Subcutaneous abdominal adipose tissue (tissue), 5 donors: ENCODE measurements around the gene ZNF431.
"Not testable (repeated sequence)": the region's sequence is repeated elsewhere in the genome, so short reads cannot be mapped to it uniquely, and the experiment has no call there.

Experiments used
- H3K27ac ChIP-seq: one replicate; pipeline ENCODE4 v1.7.0; 2013; ENCODE audit warnings: low read depth, mild to moderate bottlenecking, inconsistent platforms, low read length, moderate library complexity
- H3K27me3 ChIP-seq, 5 donors: one replicate each; pipeline ENCODE4 v1.7.0; 2013; ENCODE audit warnings: low read length in 5 of 5, inconsistent platforms in 1 of 5; ENCODE audit not compliant: control insufficient read depth in 5 of 5, insufficient read depth in 4 of 5
- H3K36me3 ChIP-seq, 5 donors: one replicate each; pipeline ENCODE4 v1.7.0; 2013; ENCODE audit warnings: low read length in 5 of 5; ENCODE audit not compliant: control insufficient read depth in 5 of 5, insufficient read depth in 5 of 5
- H3K4me1 ChIP-seq, 5 donors: one replicate each; pipeline ENCODE4 v1.7.0; 2013; ENCODE audit warnings: low read length in 5 of 5, mild to moderate bottlenecking in 3 of 5, moderate library complexity in 1 of 5; ENCODE audit not compliant: control insufficient read depth in 5 of 5, insufficient read depth in 5 of 5
- H3K4me3 ChIP-seq, 5 donors: one replicate each; pipeline ENCODE4 v1.7.0; 2013; ENCODE audit warnings: low read length in 5 of 5, low read depth in 1 of 5
- H3K9ac ChIP-seq, 5 donors: one replicate each; pipeline ENCODE4 v1.7.0; 2013; ENCODE audit warnings: low read length in 5 of 5, mild to moderate bottlenecking in 4 of 5, moderate library complexity in 3 of 5
- H3K9me3 ChIP-seq, 5 donors: one replicate each; pipeline ENCODE4 v1.7.0; 2013; ENCODE audit warnings: low read length in 5 of 5; ENCODE audit not compliant: control insufficient read depth in 5 of 5
- donor health status: healthy.
- donor health status: healthy.
- donor health status: healthy.
- donor health status: healthy.
- donor health status: healthy.

The ZNF431 gene

DNA sequence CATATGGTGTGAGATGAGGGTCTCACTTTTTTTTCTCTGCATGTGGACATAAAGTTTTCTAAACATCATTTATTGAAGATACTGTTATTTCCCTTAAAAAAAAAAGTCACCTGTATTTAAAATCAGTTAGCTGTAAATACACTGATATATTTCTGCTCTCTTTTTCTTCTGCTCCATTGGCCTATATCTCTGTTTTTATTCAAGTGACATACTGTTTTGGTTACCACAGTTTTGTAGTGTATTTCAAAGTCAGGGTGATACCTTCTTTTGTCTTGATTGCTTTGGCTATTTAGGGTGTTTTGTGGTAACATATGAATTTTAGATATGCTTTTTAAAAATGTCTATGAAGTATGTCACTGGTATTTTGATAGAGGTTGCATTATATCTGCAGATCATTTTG is 15.8 kb upstream of the ZNF431 start:
- no peaks in the 10 kb centered on the region for H3K4me1 ChIP-seq
- H3K9me3 ChIP-seq, result peaks cover 0 to 3% (median 0%) of the 10 kb centered on the region in 5 donors
- no peak overlapping the region for H3K4me3 ChIP-seq
- no peaks in the 10 kb centered on the region for H3K27me3 ChIP-seq
- no peak overlapping the region for H3K9ac ChIP-seq
- H3K27ac ChIP-seq, result no peak overlapping the region
- H3K36me3 ChIP-seq, result no peaks in the 10 kb centered on the region

GRCh38 chr19:21127001-21127400 is 14.8 kb upstream of the ZNF431 start:
- Histone ChIP-seq H3K9ac (no peak overlapping the region), H3K9me3 (peaks cover 0 to 3% (median 0%) of the 10 kb centered on the region in 5 donors), H3K36me3 (no peaks in the 10 kb centered on the region), H3K4me1 (no peaks in the 10 kb centered on the region), H3K27me3 (no peaks in the 10 kb centered on the region), H3K27ac (no peak overlapping the region), H3K4me3 (no peak overlapping the region)

DNA sequence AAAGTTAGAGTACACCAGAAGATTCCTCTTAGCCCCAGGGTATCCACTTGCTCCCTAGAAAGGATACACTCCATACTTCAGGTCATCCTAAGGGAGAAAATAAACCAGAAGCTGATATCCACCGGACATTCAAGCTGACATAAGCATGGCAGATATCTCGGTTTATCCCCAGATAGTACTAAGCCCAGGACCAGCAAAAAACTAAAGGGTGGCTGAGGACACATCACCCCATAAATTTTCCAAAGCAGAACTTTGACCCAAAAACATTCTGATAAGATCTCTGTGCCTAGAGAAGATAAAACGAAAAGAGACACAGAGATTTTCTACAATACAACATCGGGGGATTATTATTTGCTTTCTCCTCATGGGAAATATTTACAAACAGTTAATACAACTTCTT is 13.9 kb upstream of the ZNF431 start:
- Histone ChIP-seq H3K36me3 (no peaks in the 10 kb centered on the region), H3K27me3 (no peaks in the 10 kb centered on the region), H3K4me1 (no peaks in the 10 kb centered on the region), H3K27ac (no peak overlapping the region), H3K4me3 (no peak overlapping the region), H3K9ac (no peak overlapping the region), H3K9me3 (peaks cover 0 to 3% (median 0%) of the 10 kb centered on the region in 5 donors)

GRCh38 chr19:21128901-21129698 is 12.7 kb upstream of the ZNF431 start:
- H3K9ac ChIP-seq, result no peak overlapping the region
- H3K27ac ChIP-seq, result no peak overlapping the region
- no peak overlapping the region for H3K4me3 ChIP-seq
- peaks cover 0 to 3% (median 0%) of the 10 kb centered on the region in 5 donors for H3K9me3 ChIP-seq
- no peaks in the 10 kb centered on the region for H3K4me1 ChIP-seq
- no peaks in the 10 kb centered on the region for H3K36me3 ChIP-seq
- H3K27me3 ChIP-seq, result no peaks in the 10 kb centered on the region

GRCh38 chr19:21130097-21130775 is 11.6 kb upstream of the ZNF431 start:
- H3K4me1 ChIP-seq, result no peaks in the 10 kb centered on the region
- no peak overlapping the region for H3K27ac ChIP-seq
- H3K9ac ChIP-seq, result no peak overlapping the region

DNA sequence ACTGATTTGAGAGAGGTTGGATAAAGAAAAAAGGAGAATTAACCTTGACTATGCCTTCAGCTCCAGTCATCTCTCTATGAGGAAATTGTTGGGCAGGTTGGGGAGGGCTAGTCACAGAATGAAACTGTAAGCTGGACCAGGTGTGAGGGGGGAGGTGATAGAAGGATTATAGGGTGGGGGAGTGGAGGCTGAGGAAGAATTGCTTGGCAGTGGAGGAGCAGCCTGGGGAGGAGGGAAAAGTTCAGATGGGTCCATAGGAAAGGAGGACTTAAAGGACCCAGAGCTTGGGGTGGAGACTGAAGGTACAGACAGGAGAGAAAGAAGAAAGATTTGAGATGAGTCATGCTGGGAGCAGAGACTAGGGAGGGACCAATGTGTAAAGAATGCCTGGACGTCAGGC is 8.2 kb upstream of the ZNF431 start:
- Histone ChIP-seq H3K27me3 (peaks cover 0 to 2% (median 0%) of the 10 kb centered on the region in 5 donors), H3K9me3 (no peaks in the 10 kb centered on the region), H3K4me3 (no peak overlapping the region), H3K27ac (no peak overlapping the region), H3K4me1 (no peaks in the 10 kb centered on the region), H3K9ac (no peak overlapping the region), H3K36me3 (no peaks in the 10 kb centered on the region)

More at GRCh38 chr19:21130097-21130775, 11.6 kb upstream of the ZNF431 start:
- Histone ChIP-seq H3K4me3 (no peak overlapping the region), H3K9me3 (peaks cover 0 to 3% (median 0%) of the 10 kb centered on the region in 5 donors), H3K36me3 (no peaks in the 10 kb centered on the region), H3K27me3 (no peaks in the 10 kb centered on the region)

DNA sequence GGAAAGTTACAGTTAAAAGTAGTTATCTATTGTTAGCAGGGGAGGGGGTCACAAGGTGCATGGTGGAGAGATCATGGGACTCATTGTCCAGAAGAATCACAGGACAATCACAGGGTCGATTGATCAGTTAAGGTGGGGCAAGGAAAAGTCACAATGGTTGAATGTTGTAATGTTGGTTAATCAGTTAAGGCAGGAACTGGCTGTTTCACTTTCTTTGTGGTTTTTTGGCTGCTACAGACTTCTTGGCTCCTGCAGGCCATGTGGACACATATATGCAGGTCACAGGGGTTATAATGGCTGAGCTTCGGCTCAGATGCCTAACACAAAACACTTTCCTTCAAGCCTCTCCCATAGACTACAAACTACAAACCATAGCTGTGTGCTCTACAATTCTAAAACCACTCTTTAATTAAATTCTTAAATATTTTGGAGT is 6.9 kb upstream of the ZNF431 start:
- H3K9me3 ChIP-seq, result no peaks in the 10 kb centered on the region
- no peak overlapping the region for H3K9ac ChIP-seq
- peaks cover 0 to 2% (median 0%) of the 10 kb centered on the region in 5 donors for H3K27me3 ChIP-seq
- H3K4me1 ChIP-seq, result no peaks in the 10 kb centered on the region
- no peaks in the 10 kb centered on the region for H3K36me3 ChIP-seq
- H3K4me3 ChIP-seq, result no peak overlapping the region
- H3K27ac ChIP-seq, result no peak overlapping the region

- Histone ChIP-seq H3K27me3 (peaks cover 0 to 2% (median 0%) of the 10 kb centered on the region in 5 donors), H3K4me3 (no peak overlapping the region), H3K9me3 (no peaks in the 10 kb centered on the region), H3K36me3 (no peaks in the 10 kb centered on the region), H3K27ac (no peak overlapping the region), H3K4me1 (no peaks in the 10 kb centered on the region), H3K9ac (no peak overlapping the region)
Measured at GRCh38 chr19:21135433-21135832, 6.4 kb upstream of the ZNF431 start.

DNA sequence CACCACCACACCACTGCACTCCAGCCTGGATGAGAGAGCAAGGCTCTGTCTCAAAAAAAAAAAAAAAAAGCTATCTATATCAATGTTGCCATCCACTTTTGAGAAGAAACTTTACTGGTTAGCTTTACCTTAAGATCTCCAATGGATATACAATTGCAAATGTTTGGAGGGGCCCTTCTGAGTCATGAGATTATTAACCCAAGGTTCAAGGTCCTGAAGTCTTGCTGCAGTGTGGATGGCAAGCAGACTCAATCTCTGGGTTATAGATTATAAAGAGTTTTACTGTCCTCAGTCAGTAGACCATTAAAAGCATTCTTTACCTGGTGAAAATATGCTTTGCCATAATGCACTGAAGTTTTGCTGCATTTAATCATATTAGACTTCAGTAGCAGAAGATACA is 3.7 kb upstream of the ZNF431 start:
- H3K4me1 ChIP-seq, result peaks cover under 1 to 10% (median 8%) of the 10 kb centered on the region in 5 donors
- peaks cover 0 to 2% (median 0%) of the 10 kb centered on the region in 5 donors for H3K27me3 ChIP-seq
- H3K36me3 ChIP-seq, result no peaks in the 10 kb centered on the region
- no peak overlapping the region for H3K4me3 ChIP-seq
- no peak overlapping the region for H3K27ac ChIP-seq
- no peak overlapping the region for H3K9ac ChIP-seq
- H3K9me3 ChIP-seq, result no peaks in the 10 kb centered on the region

DNA sequence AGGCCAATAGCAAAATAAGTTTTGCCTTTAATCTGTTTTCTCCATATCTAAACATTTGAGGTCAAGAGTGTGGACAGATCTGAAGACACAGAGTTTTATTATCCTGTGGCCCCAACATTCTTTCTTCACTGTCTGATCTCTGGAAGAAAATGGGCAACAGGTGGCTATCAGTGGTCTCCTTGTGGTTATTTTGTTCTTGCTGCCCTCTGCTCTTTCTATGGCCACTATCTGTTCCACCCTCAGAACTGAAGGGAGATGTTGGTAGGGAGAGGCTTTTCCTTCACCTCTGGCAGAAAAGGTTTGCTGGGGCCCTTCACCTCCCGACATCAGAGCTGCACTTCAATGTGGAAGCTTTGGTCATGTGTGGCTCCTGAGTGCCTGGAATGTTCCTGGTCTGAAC is 834 bp upstream of the ZNF431 start:
- not testable (repeated sequence) for H3K27ac ChIP-seq, H3K9me3 ChIP-seq, H3K27me3 ChIP-seq, H3K4me3 ChIP-seq, H3K9ac ChIP-seq, H3K36me3 ChIP-seq
- H3K4me1 ChIP-seq, result peaks cover 2 to 10% (median 8%) of the 10 kb centered on the region in 5 donors
